ENCODE data around the gene SIPA1L3.

The SIPA1L3 gene

DNA sequence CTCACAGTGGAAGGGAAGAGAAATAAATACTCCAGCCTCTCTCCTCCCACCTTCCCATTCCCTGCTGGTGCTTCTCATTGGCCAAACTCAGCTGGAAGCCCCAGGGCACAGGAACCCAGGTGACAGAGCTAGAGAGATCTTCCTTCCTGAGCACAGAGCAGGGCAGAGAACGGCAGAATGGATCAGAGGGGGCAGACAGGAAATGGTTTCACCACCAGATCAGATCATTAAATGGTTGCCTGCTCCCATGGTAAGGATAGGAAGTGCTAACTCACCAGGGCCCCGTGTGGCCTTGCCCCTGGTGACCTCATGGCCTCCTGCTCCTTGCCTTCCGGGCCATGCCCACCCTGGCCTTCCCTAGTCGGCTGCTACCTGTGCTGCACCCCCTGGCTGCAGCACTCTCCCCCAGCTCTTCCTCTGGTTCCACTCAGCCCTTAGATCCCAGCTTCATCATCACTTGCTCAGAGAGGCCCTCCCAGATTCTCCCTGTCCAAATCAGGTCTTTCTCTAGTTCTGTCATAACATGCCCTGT lies 208.3 kb downstream of the SIPA1L3 start:
- TF ChIP-seq, protein P1, sequence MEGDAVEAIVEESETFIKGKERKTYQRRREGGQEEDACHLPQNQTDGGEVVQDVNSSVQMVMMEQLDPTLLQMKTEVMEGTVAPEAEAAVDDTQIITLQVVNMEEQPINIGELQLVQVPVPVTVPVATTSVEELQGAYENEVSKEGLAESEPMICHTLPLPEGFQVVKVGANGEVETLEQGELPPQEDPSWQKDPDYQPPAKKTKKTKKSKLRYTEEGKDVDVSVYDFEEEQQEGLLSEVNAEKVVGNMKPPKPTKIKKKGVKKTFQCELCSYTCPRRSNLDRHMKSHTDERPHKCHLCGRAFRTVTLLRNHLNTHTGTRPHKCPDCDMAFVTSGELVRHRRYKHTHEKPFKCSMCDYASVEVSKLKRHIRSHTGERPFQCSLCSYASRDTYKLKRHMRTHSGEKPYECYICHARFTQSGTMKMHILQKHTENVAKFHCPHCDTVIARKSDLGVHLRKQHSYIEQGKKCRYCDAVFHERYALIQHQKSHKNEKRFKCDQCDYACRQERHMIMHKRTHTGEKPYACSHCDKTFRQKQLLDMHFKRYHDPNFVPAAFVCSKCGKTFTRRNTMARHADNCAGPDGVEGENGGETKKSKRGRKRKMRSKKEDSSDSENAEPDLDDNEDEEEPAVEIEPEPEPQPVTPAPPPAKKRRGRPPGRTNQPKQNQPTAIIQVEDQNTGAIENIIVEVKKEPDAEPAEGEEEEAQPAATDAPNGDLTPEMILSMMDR (IDR thresholded peaks at IDR 0.05; ENCODE audit: insufficient read depth, low read depth, low read length, missing control alignments): no peak
- no peak for DNase-seq (ENCODE audit: low read depth)
- no peak overlapping the region for H3K4me3 ChIP-seq (ENCODE audit: low read depth, low read length)

DNA sequence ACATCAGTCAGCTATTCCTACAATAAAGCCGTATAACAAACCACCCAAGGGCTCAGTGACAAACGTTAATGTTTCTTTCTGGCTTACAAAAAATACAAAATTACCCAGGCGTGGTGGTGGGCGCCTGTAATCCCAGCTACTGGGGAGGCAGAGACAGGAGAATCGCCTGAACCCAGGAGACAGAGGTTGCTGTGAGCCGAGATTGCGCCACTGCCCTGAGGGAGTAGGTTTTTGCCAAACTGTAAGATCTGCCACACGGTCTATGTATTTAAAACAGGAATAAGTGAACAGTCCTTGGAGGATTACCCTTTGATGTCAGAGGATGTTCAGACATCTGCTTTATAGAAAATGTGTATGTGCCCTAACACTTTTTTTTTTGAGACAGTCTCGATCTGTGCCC lies 211.2 kb downstream of the SIPA1L3 start:
- TF ChIP-seq, protein P1 (IDR thresholded peaks at IDR 0.05; ENCODE audit: insufficient read depth, low read depth, low read length, missing control alignments): no peak

DNA sequence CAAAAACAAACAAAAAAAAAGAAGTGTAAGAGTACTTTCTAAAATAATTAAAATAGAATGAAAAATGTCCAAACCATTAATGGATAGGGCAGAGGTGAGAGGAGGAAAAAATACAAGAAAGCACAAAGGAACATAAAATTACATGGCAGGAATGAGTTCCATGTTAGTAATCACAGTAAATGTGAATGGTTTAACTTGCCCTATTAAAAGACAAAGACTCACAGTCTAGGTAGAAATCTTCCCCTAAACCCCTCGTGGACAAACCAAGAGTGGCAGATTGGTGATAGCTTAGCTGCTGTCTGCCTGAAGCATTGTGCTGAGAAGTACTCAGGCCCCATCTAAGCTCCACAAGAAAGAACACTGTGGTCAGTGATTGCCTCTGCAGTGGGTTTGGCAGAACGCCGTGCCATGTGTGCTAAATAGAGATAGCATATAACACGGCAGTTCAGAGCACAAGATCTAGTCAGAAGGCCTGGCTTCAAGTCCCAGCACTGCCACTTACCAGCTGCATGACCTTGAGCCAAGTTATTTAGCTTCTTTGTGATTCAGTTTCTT lies 213.5 kb downstream of the SIPA1L3 start:
- DNase-seq (ENCODE audit: low read depth): no peak
- TF ChIP-seq, protein P1 (IDR thresholded peaks at IDR 0.05; ENCODE audit: insufficient read depth, low read depth, low read length, missing control alignments): no peak

More for the DNA sequence above, 211.2 kb downstream of the SIPA1L3 start:
- DNase-seq (ENCODE audit: low read depth): no peak
- H3K4me3 ChIP-seq (ENCODE audit: low read depth, low read length): no peak overlapping the region

DNA sequence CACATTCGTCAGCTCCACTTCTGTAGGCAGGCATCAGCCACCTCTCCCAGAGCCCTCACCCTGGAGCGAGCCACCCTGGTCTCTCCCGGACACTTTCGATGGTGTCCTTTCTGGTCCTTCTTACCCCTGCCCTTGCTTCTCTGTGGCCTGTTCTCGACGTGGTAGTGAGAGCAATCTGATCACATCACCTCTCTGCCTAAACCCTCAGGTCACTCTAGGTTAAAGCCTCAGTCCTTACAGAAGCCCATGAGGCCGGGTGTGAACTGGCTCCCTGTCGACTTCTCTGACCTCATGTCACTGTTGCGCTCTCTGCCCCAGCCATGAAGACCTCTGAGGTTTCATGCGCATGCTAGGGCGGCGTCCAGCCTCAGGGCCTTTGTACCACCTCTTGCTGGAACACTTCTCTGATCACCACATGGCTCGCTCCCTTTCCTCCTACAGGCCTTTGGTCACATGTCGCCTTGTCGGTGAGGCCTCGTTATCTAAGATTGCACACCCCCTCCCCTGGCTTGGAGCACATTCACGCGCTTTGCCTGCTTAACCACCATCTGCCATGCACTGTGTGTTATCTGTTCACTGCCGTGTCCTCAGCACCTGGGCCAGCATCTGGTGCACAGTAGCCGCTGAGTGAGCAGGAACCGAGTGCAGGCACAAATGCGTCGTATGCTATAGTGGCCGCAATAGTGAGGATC lies 215.5 kb downstream of the SIPA1L3 start:
- DNase-seq (ENCODE audit: low read depth): no peak
- TF ChIP-seq, protein P1 (IDR thresholded peaks at IDR 0.05; ENCODE audit: insufficient read depth, low read depth, low read length, missing control alignments): no peak
- H3K4me3 ChIP-seq (ENCODE audit: low read depth, low read length): no peak overlapping the region

More for the DNA sequence above, 213.5 kb downstream of the SIPA1L3 start:
- no peak overlapping the region for H3K4me3 ChIP-seq (ENCODE audit: low read depth, low read length)

DNA sequence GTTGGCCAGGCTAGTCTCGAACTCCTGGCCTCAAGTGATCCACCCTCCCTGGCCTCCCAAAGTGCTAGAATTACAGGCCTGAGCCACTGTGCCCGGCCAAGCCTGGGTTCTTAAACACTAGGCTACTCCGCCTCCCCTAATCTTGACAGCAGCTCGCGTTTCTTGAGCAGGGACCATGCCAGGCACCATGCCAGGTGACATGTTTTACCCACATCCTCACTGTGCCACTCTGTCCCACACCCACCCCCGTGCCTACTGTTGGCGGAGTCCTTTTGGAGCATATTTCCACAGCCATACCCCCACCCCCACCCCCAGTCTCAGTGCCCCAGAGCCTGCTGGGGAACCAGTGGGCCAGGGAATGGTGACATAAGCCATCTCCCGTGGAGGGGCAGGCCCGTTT lies 218.2 kb downstream of the SIPA1L3 start:
- no peak overlapping the region for H3K4me3 ChIP-seq (ENCODE audit: low read depth, low read length)
- TF ChIP-seq, protein P1 (IDR thresholded peaks at IDR 0.05; ENCODE audit: insufficient read depth, low read depth, low read length, missing control alignments): no peak
- no peak for DNase-seq (ENCODE audit: low read depth)

DNA sequence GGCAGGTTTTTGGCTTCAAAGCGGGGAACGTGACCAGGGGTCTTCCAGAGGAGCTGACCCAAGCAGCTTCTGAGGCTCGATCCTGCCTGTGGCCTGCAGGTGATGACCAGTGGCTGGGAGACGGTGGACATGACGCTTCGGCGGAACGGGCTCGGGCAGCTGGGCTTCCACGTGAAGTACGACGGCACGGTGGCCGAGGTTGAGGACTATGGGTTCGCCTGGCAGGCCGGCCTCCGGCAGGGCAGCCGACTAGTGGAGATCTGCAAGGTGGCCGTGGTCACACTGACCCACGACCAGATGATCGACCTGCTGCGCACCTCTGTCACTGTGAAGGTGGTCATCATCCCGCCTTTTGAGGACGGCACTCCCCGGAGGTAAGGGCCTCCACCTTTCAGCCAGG lies 223.4 kb downstream of the SIPA1L3 start:
- TF ChIP-seq, protein P1 (IDR thresholded peaks at IDR 0.05; ENCODE audit: insufficient read depth, low read depth, low read length, missing control alignments): no peak
- no peak for DNase-seq (ENCODE audit: low read depth)
- no peak overlapping the region for H3K4me3 ChIP-seq (ENCODE audit: low read depth, low read length)

Measured in GM12865 (cell line).